Stimulated activated CD8-positive, alpha-beta memory T cell treated with anti-CD3 and anti-CD28 coated beads, Interleukin-12 subunit alpha, Interleukin-12 subunit beta, amount 100 ng/mL, for 1 hour (primary cell): ENCODE results near the gene CARD6.
"Not testable (repeated sequence)": the region's sequence is repeated elsewhere in the genome, so short reads cannot be mapped to it uniquely, and the experiment has no call there.

Experiments used
- DNase-seq: peaks from one replicate; pipeline ENCODE4 v3.0.0-alpha.2; 2020; ENCODE audit warnings: low read depth

Gene CARD6

GRCh38 chr5:40841068-40841805 is at the start of gene CARD6:
CARD6 (plus strand) TSS chr5:40841367; CDS start chr5:40841383, 16 bp downstream.
- DNase-seq = no peak

GRCh38 chr5:40791715-40792139 is 49.4 kb upstream of the CARD6 start:
- DNase-seq = no peak

- DNase-seq = not testable (repeated sequence)
Observed at GRCh38 chr5:40792691-40793090, 48.5 kb upstream of the CARD6 start.

GRCh38 chr5:40794340-40794739 is 46.8 kb upstream of the CARD6 start:
- DNase-seq = not testable (repeated sequence)

- not testable (repeated sequence) for DNase-seq
Observed at GRCh38 chr5:40794877-40795276, 46.3 kb upstream of the CARD6 start.

GRCh38 chr5:40796487-40796889 is 44.7 kb upstream of the CARD6 start:
- DNase-seq = no peak

GRCh38 chr5:40797273-40798011 is 43.7 kb upstream of the CARD6 start:
- peak; percentile 55 for DNase-seq

GRCh38 chr5:40798012-40798800 is 43.0 kb upstream of the CARD6 start, which contains the start of gene PRKAA1:
PRKAA1 (minus strand) TSS chr5:40798374; CDS start chr5:40798189, 185 bp downstream.
- peak; percentile 78 for DNase-seq

GRCh38 chr5:40798801-40799210 is 42.4 kb upstream of the CARD6 start:
- no peak for DNase-seq

GRCh38 chr5:40799258-40799657 is 41.9 kb upstream of the CARD6 start:
- DNase-seq = no peak

GRCh38 chr5:40801771-40802562 is 39.2 kb upstream of the CARD6 start:
- no peak for DNase-seq

GRCh38 chr5:40812125-40812524 is 29.0 kb upstream of the CARD6 start:
- no peak for DNase-seq

- DNase-seq = no peak
Observed at GRCh38 chr5:40813698-40814281, 27.4 kb upstream of the CARD6 start.

GRCh38 chr5:40823459-40823858 is 17.7 kb upstream of the CARD6 start:
- DNase-seq = no peak

GRCh38 chr5:40825461-40826043 is 15.6 kb upstream of the CARD6 start:
- DNase-seq = not testable (repeated sequence)

- no peak for DNase-seq
Observed at GRCh38 chr5:40826489-40827187, 14.5 kb upstream of the CARD6 start.

- DNase-seq = no peak
Observed at GRCh38 chr5:40827188-40827977, 13.8 kb upstream of the CARD6 start.

GRCh38 chr5:40828021-40828631 is 13.0 kb upstream of the CARD6 start:
- DNase-seq = no peak
